Endothelial cell (in vitro differentiated cells): ENCODE data around the gene CUL1. TPM values are rescaled to one million over a fixed set of nuclear protein-coding genes. Genes with fewer than 3 reads are reported as not detected.

Source experiments
- DNase-seq: peaks from one replicate; pipeline ENCODE4 v3.0.0; 2021; ENCODE audit warnings: low spot score
- H3K27ac Mint-ChIP-seq: one replicate; pipeline ENCODE4 v1.8.0; 2021; ENCODE audit warnings: mixed read lengths, inconsistent platforms; ENCODE audit not compliant: unreplicated experiment
- H3K27me3 Mint-ChIP-seq: one replicate; pipeline ENCODE4 v1.8.0; 2021; ENCODE audit warnings: mild to moderate bottlenecking, moderate library complexity, mixed read lengths, inconsistent platforms; ENCODE audit not compliant: unreplicated experiment
- H3K36me3 Mint-ChIP-seq: one replicate; pipeline ENCODE4 v1.8.0; 2021; ENCODE audit warnings: mild to moderate bottlenecking, low read depth, mixed read lengths, inconsistent platforms; ENCODE audit not compliant: unreplicated experiment
- H3K4me1 Mint-ChIP-seq: one replicate; pipeline ENCODE4 v1.8.0; 2021; ENCODE audit warnings: mild to moderate bottlenecking, mixed read lengths, inconsistent platforms; ENCODE audit not compliant: unreplicated experiment
- H3K4me3 Mint-ChIP-seq: one replicate; pipeline ENCODE4 v1.8.0; 2021; ENCODE audit warnings: mild to moderate bottlenecking, mixed read lengths, inconsistent platforms; ENCODE audit not compliant: unreplicated experiment
- H3K9me3 Mint-ChIP-seq: one replicate; pipeline ENCODE4 v1.8.0; 2021; ENCODE audit warnings: mixed read lengths, inconsistent platforms; ENCODE audit not compliant: unreplicated experiment
- CTCF ChIP-seq: fragments of 200-600 bp; sonication (generic); IDR thresholded peaks from one replicate; pipeline ENCODE4 v1.5.0; 2021; ENCODE audit warnings: antibody characterized with exemption; ENCODE audit not compliant: unreplicated experiment
- total RNA-seq: library from RNA; stranded (reverse); fragmentation: NEBNext Ultra II Directional; extraction: Animal tissue kit (Norgen Biotek cat#: 25700); gene quantifications from one replicate; pipeline ENCODE4 v1.2.1, GENCODE V29; 2021; ENCODE audit not compliant: unreplicated experiment

Gene CUL1
- total RNA-seq, 1 donor from 2014 or later = 54.5 TPM

- Mint-ChIP-seq H3K9me3 (no peaks in the 10 kb centered on the region), H3K4me1 (peaks cover 19% of the 10 kb centered on the region), H3K27ac (no peak overlapping the region), H3K4me3 (no peak overlapping the region), H3K36me3 (peaks cover 15% of the 10 kb centered on the region), H3K27me3 (no peaks in the 10 kb centered on the region)
- DNase-seq = no peak
- no peak for TF ChIP-seq CTCF
Observed at GRCh38 chr7:148834605-148835004, 135.9 kb downstream of the CUL1 start.

- Mint-ChIP-seq H3K4me3 (no peak overlapping the region), H3K4me1 (peaks cover 19% of the 10 kb centered on the region), H3K9me3 (no peaks in the 10 kb centered on the region), H3K27ac (no peak overlapping the region), H3K27me3 (no peaks in the 10 kb centered on the region), H3K36me3 (peaks cover 15% of the 10 kb centered on the region)
- DNase-seq = no peak
- no peak for TF ChIP-seq CTCF
Observed at GRCh38 chr7:148835854-148836253, 137.2 kb downstream of the CUL1 start.

GRCh38 chr7:148838905-148839304 lies 140.2 kb downstream of the CUL1 start:
- Mint-ChIP-seq H3K36me3 (peaks cover 15% of the 10 kb centered on the region), H3K4me1 (peaks cover 19% of the 10 kb centered on the region), H3K9me3 (no peaks in the 10 kb centered on the region), H3K4me3 (no peak overlapping the region), H3K27ac (no peak overlapping the region), H3K27me3 (no peaks in the 10 kb centered on the region)
- TF ChIP-seq CTCF = no peak
- DNase-seq = no peak

GRCh38 chr7:148847815-148848734 lies 149.4 kb downstream of the CUL1 start:
- Mint-ChIP-seq H3K4me3 (no peak overlapping the region), H3K9me3 (no peaks in the 10 kb centered on the region), H3K36me3 (no peaks in the 10 kb centered on the region), H3K27ac (peak overlapping the region; percentile 95), H3K4me1 (peaks cover 66% of the 10 kb centered on the region), H3K27me3 (no peaks in the 10 kb centered on the region)
- DNase-seq = no peak
- no peak for TF ChIP-seq CTCF

- peaks cover 61% of the 10 kb centered on the region for H3K4me1 Mint-ChIP-seq
- peak overlapping the region; percentile 95 for H3K27ac Mint-ChIP-seq
- TF ChIP-seq CTCF = no peak
- H3K4me3 Mint-ChIP-seq = no peak overlapping the region
- no peaks in the 10 kb centered on the region for H3K36me3 Mint-ChIP-seq
- no peaks in the 10 kb centered on the region for H3K27me3 Mint-ChIP-seq
- H3K9me3 Mint-ChIP-seq = no peaks in the 10 kb centered on the region
- DNase-seq = no peak
Observed at GRCh38 chr7:148849393-148850098, 150.8 kb downstream of the CUL1 start.
